Measurements from ENCODE around the gene COL23A1. TPM values are rescaled to one million over a fixed set of nuclear protein-coding genes. Genes with fewer than 3 reads are reported as not detected.

The COL23A1 gene
- total and polyA plus RNA-seq, 2 donors (not counting 1 experiment from before 2014, with no cell fraction given): not detected

DNA sequence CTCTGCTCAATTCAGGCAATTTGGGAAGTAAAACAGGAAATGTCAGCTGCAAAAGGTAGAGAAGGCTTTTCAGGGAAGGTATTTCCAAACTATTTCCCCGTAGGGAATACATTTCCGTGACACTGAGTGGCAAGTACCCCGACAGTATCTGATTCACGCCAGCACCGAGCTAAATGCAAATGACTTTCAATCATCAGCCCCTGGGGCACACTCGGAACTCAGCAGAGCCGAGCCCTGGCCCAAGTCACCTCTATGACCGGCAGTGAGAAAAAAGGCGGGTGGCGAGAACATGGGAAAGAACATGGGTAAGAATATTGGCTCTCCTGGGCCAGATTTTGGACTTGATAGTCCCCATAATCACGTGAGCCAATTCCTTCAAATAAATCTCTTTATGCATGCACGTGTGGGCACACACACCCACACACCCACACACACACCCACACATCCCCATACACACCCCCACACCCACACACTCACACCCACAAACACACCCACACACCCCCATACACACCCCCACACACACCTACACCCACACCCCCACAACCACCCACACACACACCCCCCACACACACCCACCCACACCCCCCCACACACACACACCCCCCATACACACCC lies 43.0 kb downstream of the COL23A1 start:
- Histone ChIP-seq H3K4me2 (ENCODE audit: extremely low read depth, insufficient read depth, low read length) (no peak overlapping the region), H3K4me3 (replicated peaks in 1 of 4; ENCODE audit: control extremely low read depth in 1 of 4, insufficient read depth in 1 of 4, low read depth in 3 of 4, low read length in 4 of 4) (no peak overlapping the region), H3K27me3 (ENCODE audit: control insufficient read depth, insufficient read depth, low read length) (no peaks in the 10 kb centered on the region), H3K9ac (ENCODE audit: insufficient read depth, low read length) (no peak overlapping the region), H4K20me1 (ENCODE audit: control insufficient read depth, extremely low read depth, insufficient read depth, low read length) (no peaks in the 10 kb centered on the region), H3K79me2 (ENCODE audit: control insufficient read depth, insufficient read depth, low read length) (no peaks in the 10 kb centered on the region), H3K36me3 (ENCODE audit: control insufficient read depth, insufficient read depth, low read length) (no peaks in the 10 kb centered on the region), H3K9me3 (ENCODE audit: control insufficient read depth, insufficient read depth, low read depth, low read length) (no peaks in the 10 kb centered on the region), H3K27ac (ENCODE audit: insufficient read depth, low read length) (no peak overlapping the region), H2AFZ (ENCODE audit: low read length) (no peak overlapping the region), H3K4me1 (ENCODE audit: control insufficient read depth, extremely low read depth, insufficient read depth, low read length) (no peaks in the 10 kb centered on the region)
- no peak for DNase-seq (ENCODE audit: low read depth in 2 of 2)
- no peak for TF ChIP-seq EZH2 (IDR thresholded peaks at IDR 0.05; ENCODE audit: low read length, missing control alignments)
- TF ChIP-seq, protein P1, sequence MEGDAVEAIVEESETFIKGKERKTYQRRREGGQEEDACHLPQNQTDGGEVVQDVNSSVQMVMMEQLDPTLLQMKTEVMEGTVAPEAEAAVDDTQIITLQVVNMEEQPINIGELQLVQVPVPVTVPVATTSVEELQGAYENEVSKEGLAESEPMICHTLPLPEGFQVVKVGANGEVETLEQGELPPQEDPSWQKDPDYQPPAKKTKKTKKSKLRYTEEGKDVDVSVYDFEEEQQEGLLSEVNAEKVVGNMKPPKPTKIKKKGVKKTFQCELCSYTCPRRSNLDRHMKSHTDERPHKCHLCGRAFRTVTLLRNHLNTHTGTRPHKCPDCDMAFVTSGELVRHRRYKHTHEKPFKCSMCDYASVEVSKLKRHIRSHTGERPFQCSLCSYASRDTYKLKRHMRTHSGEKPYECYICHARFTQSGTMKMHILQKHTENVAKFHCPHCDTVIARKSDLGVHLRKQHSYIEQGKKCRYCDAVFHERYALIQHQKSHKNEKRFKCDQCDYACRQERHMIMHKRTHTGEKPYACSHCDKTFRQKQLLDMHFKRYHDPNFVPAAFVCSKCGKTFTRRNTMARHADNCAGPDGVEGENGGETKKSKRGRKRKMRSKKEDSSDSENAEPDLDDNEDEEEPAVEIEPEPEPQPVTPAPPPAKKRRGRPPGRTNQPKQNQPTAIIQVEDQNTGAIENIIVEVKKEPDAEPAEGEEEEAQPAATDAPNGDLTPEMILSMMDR (conservative IDR thresholded peaks at IDR 0.05 in 1 of 2, IDR thresholded peaks at IDR 0.05 in 1 of 2; ENCODE audit: low read depth in 1 of 2, low read length in 2 of 2): no peak

DNA sequence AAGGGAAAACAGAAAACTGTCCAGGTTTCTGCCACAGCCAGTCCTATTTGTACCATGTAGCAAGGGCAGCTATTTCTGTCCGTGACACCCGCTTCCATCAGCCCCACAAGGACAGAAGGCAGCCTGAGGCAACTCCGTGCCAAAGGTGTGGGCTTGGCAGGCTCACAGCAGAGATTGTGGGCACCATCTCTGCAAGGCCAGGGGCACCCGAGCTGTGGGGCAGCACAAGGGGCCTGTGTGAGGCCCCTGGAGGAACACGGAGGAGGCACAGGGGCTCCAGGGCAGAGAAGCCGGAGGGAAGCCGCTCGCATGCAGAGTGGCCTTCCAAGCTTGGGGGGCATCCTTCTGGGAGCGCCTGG lies 43.5 kb downstream of the COL23A1 start:
- DNase-seq (ENCODE audit: low read depth in 2 of 2): no peak
- TF ChIP-seq EZH2 (IDR thresholded peaks at IDR 0.05; ENCODE audit: low read length, missing control alignments): no peak
- TF ChIP-seq, protein P1 (conservative IDR thresholded peaks at IDR 0.05 in 1 of 2, IDR thresholded peaks at IDR 0.05 in 1 of 2; ENCODE audit: low read depth in 1 of 2, low read length in 2 of 2): no peak
- H3K4me2 ChIP-seq (ENCODE audit: extremely low read depth, insufficient read depth, low read length): no peak overlapping the region

DNA sequence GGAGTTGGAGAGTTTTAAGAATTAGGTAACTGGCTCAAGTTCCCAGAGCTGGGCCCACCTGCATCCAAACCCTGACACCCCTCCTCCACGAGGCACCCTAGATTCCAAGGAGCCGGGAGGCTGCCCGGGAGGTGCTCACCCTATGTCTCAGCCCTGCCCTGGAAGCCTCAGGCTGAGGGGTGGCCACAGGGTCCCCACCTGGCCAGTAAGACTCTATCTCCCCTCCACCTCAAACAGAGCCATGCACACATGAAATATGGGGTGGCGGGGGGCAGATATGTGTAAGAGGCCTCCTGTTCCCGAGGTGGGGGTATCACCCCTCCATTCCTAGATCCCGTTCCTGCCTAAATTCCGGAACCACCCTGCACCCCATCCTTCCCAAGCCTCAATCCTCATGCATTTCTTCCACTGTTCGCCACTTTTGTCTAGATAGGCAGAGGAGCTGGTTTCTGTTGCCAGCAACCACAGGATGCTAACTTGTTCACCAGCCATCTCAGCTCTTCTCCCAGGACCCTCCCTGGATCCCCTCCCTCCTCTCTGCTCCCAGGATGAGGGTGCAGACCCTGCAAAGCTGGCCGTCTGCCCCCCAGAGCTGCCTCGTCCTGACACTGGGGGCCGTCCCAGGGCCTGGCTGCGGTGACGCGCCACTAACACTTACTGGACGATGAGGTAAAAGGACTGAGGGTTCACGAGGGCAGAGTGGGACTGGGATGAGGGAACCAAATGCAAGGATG lies 44.1 kb downstream of the COL23A1 start:
- Histone ChIP-seq H3K9me3 (ENCODE audit: control insufficient read depth, insufficient read depth, low read depth, low read length) (no peaks in the 10 kb centered on the region), H3K4me3 (replicated peaks in 1 of 4; ENCODE audit: control extremely low read depth in 1 of 4, insufficient read depth in 1 of 4, low read depth in 3 of 4, low read length in 4 of 4) (no peak overlapping the region), H2AFZ (ENCODE audit: low read length) (no peak overlapping the region), H3K36me3 (ENCODE audit: control insufficient read depth, insufficient read depth, low read length) (no peaks in the 10 kb centered on the region), H3K4me1 (ENCODE audit: control insufficient read depth, extremely low read depth, insufficient read depth, low read length) (no peaks in the 10 kb centered on the region), H3K79me2 (ENCODE audit: control insufficient read depth, insufficient read depth, low read length) (no peaks in the 10 kb centered on the region), H3K4me2 (ENCODE audit: extremely low read depth, insufficient read depth, low read length) (no peak overlapping the region), H3K27me3 (ENCODE audit: control insufficient read depth, insufficient read depth, low read length) (no peaks in the 10 kb centered on the region), H3K27ac (ENCODE audit: insufficient read depth, low read length) (no peak overlapping the region), H4K20me1 (ENCODE audit: control insufficient read depth, extremely low read depth, insufficient read depth, low read length) (no peaks in the 10 kb centered on the region), H3K9ac (ENCODE audit: insufficient read depth, low read length) (no peak overlapping the region)
- DNase-seq (ENCODE audit: low read depth in 2 of 2): no peak
- TF ChIP-seq EZH2 (IDR thresholded peaks at IDR 0.05; ENCODE audit: low read length, missing control alignments): no peak
- TF ChIP-seq, protein P1 (conservative IDR thresholded peaks at IDR 0.05 in 1 of 2, IDR thresholded peaks at IDR 0.05 in 1 of 2; ENCODE audit: low read depth in 1 of 2, low read length in 2 of 2): no peak

More for the DNA sequence above, 43.5 kb downstream of the COL23A1 start:
- Histone ChIP-seq H2AFZ (ENCODE audit: low read length) (no peak overlapping the region), H3K9me3 (ENCODE audit: control insufficient read depth, insufficient read depth, low read depth, low read length) (no peaks in the 10 kb centered on the region), H3K27me3 (ENCODE audit: control insufficient read depth, insufficient read depth, low read length) (no peaks in the 10 kb centered on the region), H3K9ac (ENCODE audit: insufficient read depth, low read length) (no peak overlapping the region), H3K4me3 (replicated peaks in 1 of 4; ENCODE audit: control extremely low read depth in 1 of 4, insufficient read depth in 1 of 4, low read depth in 3 of 4, low read length in 4 of 4) (no peak overlapping the region), H3K27ac (ENCODE audit: insufficient read depth, low read length) (no peak overlapping the region), H3K4me1 (ENCODE audit: control insufficient read depth, extremely low read depth, insufficient read depth, low read length) (no peaks in the 10 kb centered on the region), H3K36me3 (ENCODE audit: control insufficient read depth, insufficient read depth, low read length) (no peaks in the 10 kb centered on the region), H4K20me1 (ENCODE audit: control insufficient read depth, extremely low read depth, insufficient read depth, low read length) (no peaks in the 10 kb centered on the region), H3K79me2 (ENCODE audit: control insufficient read depth, insufficient read depth, low read length) (no peaks in the 10 kb centered on the region)

Measured in fibroblast of lung (primary cell).